HG02884 (cell line): ENCODE data around the gene ZNF280D.
"Not testable (repeated sequence)": the region's sequence is repeated elsewhere in the genome, so short reads cannot be mapped to it uniquely, and the experiment has no call there.

Source experiments
- ATAC-seq: cut with Tn5 transposase; IDR thresholded peaks from one replicate; pipeline ENCODE4 v1.9.1; 2021; ENCODE audit warnings: mild to moderate bottlenecking, moderate library complexity; ENCODE audit not compliant: unreplicated experiment

ZNF280D gene

DNA sequence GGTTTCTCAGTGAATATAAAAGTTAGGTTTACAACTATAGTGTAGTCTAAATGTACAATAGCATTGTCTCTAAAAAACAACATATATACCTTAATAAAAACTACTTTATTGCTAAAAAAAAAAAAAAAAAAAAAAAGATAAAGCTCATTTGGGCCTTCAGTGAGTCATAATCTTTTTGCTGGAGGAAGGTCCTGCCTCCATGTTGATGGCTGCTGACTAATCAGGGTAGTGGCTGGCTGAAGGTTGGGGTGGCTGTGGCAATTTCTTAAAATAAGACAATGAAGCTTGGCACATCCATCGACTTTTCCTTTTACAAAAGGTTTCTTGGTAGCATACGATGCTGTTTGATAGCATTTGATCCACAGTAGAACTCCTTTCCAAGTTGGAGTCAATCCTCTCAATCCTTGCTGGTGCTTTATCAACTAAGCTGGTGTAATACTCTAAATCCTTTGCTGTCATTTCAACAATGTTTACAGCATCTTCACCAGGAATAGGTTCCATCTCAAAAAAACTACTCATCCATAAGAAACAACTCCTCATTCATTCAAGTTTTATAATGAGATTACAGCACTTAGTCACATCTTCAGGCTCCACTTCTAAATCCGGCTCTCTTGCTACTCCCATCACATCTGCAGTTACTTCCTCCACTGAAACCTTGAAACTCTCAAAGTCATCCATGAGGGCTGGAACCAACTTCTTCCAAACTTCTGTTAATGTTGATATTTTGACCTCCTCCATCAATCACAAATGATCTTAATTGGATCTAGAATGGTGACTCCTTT, 13.3 kb downstream of the ZNF280D start:
- ATAC-seq = no peak

GRCh38 chr15:56719021-56719612, 14.2 kb downstream of the ZNF280D start:
- no peak for ATAC-seq

DNA sequence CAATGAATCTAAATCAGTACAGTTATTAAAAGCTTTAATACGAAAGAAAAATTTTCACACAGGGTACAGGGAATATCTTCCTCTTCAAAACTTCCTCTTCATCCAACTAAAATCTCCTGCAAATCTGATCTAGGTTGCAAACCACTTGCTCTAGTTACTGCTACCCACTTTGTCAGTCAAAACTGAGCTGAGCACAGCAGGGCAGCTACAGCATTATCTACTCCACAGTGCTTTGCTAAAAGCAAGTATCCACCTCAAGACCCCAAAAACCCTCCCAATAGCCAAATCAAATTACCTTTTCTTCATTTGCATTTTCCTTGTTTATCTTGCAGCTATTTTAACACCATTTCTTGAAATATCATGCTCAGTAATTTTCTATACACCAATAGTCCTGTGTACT, 14.7 kb downstream of the ZNF280D start:
- ATAC-seq = no peak

- no peak for ATAC-seq
Measured at GRCh38 chr15:56716334-56716733, 17.0 kb downstream of the ZNF280D start.

- ATAC-seq = no peak
Measured at GRCh38 chr15:56715220-56715619, 18.1 kb downstream of the ZNF280D start.

GRCh38 chr15:56709502-56709901, 23.8 kb downstream of the ZNF280D start:
- ATAC-seq = not testable (repeated sequence)

DNA sequence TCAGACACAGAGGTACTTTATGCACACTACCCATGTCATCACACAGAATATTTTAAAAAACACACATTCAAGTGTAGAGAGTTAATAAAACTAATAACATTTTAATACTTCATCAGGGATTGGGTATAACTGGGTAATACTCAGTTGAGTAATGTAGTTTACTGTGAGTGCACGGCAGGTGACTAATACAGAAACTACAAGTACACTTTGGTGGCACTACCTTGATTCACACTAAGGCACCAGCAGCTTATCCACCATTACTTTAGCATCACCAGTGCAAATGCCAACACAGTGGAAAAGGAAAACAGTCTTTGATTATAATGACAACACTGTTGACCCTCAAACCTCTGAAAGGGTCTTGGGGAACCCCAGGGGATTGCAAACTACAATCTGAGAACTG, 33.6 kb downstream of the ZNF280D start:
- ATAC-seq = no peak

GRCh38 chr15:56698270-56698669, 35.0 kb downstream of the ZNF280D start:
- ATAC-seq = no peak

DNA sequence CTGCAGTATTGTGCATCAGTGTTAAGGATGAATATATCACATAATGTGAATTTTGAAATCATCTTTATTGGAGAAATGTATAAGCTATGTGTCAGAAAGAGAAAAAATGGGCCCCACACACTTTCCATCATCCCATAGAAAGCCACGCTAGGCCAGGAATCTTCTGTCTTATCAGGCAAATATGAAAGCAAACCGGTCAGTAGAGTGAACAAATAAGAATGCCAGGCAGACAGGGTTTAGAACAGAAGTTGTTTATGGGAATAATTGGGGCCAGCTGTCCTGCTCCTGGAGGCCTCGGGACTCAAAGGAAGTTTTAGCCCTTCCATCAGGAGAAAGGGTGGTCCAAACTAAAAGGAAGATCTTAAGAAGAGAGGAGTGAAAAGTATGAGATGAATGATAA, 39.5 kb downstream of the ZNF280D start:
- ATAC-seq = no peak

DNA sequence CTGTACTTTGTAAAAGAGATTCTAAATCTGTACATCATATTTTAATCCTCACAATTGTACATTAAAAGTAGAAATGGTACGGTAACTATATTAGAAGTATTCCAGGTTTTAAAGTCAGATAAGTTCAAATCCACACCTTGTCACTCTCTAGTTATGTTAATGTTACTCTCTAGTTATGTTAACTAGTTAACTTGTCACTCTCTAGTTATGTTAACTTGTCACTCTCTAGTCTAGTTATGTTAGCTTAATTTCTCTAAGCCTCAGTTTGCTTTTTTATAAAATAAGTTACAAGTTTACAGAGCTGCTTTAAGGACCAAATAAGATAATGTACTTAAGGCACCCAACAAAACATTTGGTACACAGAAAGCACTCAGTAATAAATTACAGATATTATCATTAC, 42.6 kb downstream of the ZNF280D start:
- ATAC-seq = no peak

DNA sequence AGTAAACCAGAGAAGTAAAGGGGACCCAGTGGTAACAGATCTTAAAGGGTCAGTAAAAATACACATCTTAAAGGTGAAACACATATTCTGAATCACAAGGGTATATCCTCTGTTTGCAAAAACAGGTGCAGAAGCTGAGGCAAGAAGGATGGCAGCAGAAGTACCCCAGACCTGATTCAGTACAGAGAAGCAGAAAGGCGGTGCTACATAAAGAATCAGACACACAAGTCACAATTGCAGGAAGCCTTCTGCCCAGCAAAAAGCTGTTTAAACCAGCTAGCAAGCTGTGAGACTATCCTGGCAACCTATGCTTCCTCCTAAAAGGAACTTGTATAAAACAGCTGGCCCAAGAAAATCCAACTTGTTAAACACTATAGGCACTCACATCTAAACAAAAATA, 49.4 kb downstream of the ZNF280D start:
- no peak for ATAC-seq

- no peak for ATAC-seq
Measured at GRCh38 chr15:56681113-56681512, 52.2 kb downstream of the ZNF280D start.

DNA sequence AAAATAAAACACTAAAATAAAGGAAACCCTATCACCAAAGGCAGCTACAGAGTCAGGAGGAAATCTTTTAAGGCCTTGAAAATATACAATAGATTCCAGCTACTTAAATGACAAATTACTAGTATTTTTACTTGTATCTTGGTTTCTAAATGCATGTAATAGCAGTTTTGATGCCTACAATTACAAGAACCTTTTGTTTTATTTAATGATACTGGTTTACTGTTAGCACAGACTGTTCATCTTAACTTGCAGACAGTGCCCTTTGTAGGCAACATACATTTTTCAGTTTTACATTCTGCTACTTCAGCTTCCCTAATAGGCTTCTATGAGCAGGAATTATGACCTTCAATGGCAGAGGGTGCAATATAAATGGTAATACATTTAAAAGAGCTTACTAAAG, 54.1 kb downstream of the ZNF280D start:
- no peak for ATAC-seq

GRCh38 chr15:56678571-56678970, 54.7 kb downstream of the ZNF280D start:
- ATAC-seq = no peak

DNA sequence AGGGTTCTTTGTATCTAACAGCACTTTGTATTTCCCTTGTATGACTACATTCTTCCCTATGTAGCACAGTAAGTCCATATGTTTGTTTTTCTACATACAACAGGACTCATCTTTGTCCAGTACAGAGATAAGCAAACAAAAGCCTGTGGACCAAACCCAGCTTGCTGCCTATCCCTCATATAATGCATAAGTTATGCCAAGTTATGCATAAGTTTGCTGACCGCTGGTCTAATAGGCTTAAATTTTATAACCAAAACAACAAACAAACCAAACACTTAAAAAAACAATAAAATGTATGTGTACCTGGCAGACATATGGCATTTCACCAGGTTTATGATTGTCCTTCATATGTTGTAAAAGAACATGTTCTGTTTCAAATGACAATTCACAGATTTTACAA, 56.0 kb downstream of the ZNF280D start:
- no peak for ATAC-seq

GRCh38 chr15:56675930-56676329, 57.4 kb downstream of the ZNF280D start:
- no peak for ATAC-seq

- no peak for ATAC-seq
Measured at GRCh38 chr15:56674857-56675256, 58.5 kb downstream of the ZNF280D start.

GRCh38 chr15:56672721-56673120, 60.6 kb downstream of the ZNF280D start:
- no peak for ATAC-seq

GRCh38 chr15:56667517-56667916, 65.8 kb downstream of the ZNF280D start:
- ATAC-seq = no peak

- no peak for ATAC-seq
Measured at GRCh38 chr15:56660943-56661342, 72.4 kb downstream of the ZNF280D start.

- ATAC-seq = no peak
Measured at GRCh38 chr15:56659197-56659596, 74.1 kb downstream of the ZNF280D start.

GRCh38 chr15:56654624-56655023, 78.7 kb downstream of the ZNF280D start:
- ATAC-seq = no peak

- no peak for ATAC-seq
Measured at GRCh38 chr15:56654216-56654615, 79.1 kb downstream of the ZNF280D start.
